A673 (cell line): ENCODE data around the gene TBC1D4.

Source experiments
- EZH2 ChIP-seq: fragments of 200-600 bp; sonication (generic); IDR thresholded peaks from 2 replicates; pipeline ENCODE4 v1.6.1; 2017; ENCODE audit warnings: borderline replicate concordance, low read depth, mild to moderate bottlenecking, mixed read lengths, antibody characterized with exemption, low read length; ENCODE audit not compliant: poor library complexity, severe bottlenecking
- TF ChIP-seq, protein P1 (sequence below): fragments of 300-800, 200-600 bp; sonication (generic); conservative IDR thresholded peaks from 2 replicates; pipeline ENCODE4 v1.5.1; 2017; ENCODE audit warnings: low read depth, mild to moderate bottlenecking, antibody characterized with exemption, low read length, moderate library complexity, mixed read lengths

DNA sequence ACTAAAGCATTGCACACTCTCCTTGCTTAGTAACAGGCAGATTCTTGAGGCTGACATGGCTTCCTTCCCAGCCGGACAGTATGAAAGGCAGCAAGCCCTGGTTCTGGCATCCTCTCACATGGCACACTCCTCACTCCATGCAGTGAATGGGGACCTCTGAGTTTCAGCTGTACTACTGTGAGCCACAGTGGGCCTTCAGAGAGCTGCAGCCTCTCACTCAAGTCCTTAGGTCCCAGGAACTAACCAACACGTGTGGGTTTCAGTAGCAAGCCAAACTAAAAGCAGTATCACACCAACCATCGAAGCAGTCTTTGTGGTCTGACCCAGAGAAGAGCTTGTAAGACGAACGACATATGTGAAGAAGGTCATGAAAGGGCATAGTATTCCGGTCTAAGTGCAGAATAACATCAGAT lies 128.2 kb downstream of the TBC1D4 start:
- TF ChIP-seq, protein P1, sequence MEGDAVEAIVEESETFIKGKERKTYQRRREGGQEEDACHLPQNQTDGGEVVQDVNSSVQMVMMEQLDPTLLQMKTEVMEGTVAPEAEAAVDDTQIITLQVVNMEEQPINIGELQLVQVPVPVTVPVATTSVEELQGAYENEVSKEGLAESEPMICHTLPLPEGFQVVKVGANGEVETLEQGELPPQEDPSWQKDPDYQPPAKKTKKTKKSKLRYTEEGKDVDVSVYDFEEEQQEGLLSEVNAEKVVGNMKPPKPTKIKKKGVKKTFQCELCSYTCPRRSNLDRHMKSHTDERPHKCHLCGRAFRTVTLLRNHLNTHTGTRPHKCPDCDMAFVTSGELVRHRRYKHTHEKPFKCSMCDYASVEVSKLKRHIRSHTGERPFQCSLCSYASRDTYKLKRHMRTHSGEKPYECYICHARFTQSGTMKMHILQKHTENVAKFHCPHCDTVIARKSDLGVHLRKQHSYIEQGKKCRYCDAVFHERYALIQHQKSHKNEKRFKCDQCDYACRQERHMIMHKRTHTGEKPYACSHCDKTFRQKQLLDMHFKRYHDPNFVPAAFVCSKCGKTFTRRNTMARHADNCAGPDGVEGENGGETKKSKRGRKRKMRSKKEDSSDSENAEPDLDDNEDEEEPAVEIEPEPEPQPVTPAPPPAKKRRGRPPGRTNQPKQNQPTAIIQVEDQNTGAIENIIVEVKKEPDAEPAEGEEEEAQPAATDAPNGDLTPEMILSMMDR = no peak
- TF ChIP-seq EZH2 = no peak
